SK-N-SH treated with all-trans-retinoic acid at 6 μM for 48 hours (cell line): ENCODE results near the gene GSTM3.

Experiments
- ATAC-seq: fragments of 200-7000 bp; cut with Tn5 transposase; 3 replicates; pipeline ENCODE4 v1.9.1; 2020; ENCODE audit warnings: mild to moderate bottlenecking, moderate library complexity
- BACH2 ChIP-seq: fragments of 250-450 bp; sonication (Bioruptor Pico); IDR thresholded peaks from 2 replicates; pipeline ENCODE4 v1.9.0; 2021; ENCODE audit warnings: mild to moderate bottlenecking, borderline replicate concordance
- CREB5 ChIP-seq: fragments of 250-450 bp; sonication (Bioruptor Pico); IDR thresholded peaks from 2 replicates; pipeline ENCODE4 v1.5.1; 2020; ENCODE audit warnings: low read depth, mild to moderate bottlenecking, moderate library complexity
- CSDC2 ChIP-seq: fragments of 250-450 bp; sonication (Bioruptor Pico); IDR thresholded peaks from 2 replicates; pipeline ENCODE4 v1.5.0; 2020; ENCODE audit warnings: mild to moderate bottlenecking, moderate library complexity
- CSRNP3 ChIP-seq: fragments of 250-450 bp; sonication (Bioruptor Pico); IDR thresholded peaks from 2 replicates; pipeline ENCODE4 v1.5.1; 2021; ENCODE audit warnings: mild to moderate bottlenecking, moderate library complexity
- ESRRG ChIP-seq: fragments of 250-450 bp; sonication (Bioruptor Pico); IDR thresholded peaks from 2 replicates; pipeline ENCODE4 v1.6.1; 2021; ENCODE audit warnings: mild to moderate bottlenecking
- GLIS3 ChIP-seq: fragments of 250-450 bp; sonication (Bioruptor Pico); IDR thresholded peaks from 2 replicates; pipeline ENCODE4 v1.5.0; 2020; ENCODE audit warnings: mild to moderate bottlenecking, moderate library complexity
- ISL1 ChIP-seq: fragments of 250-450 bp; sonication (Bioruptor Pico); IDR thresholded peaks from 2 replicates; pipeline ENCODE4 v2.1.2; 2022; ENCODE audit warnings: mild to moderate bottlenecking, moderate library complexity
- OSR1 ChIP-seq: fragments of 250-450 bp; sonication (Bioruptor Pico); IDR thresholded peaks from 2 replicates; pipeline ENCODE4 v1.8.0; 2022; ENCODE audit warnings: moderate library complexity, mild to moderate bottlenecking, inconsistent platforms
- PATZ1 ChIP-seq: fragments of 250-450 bp; sonication (Bioruptor Pico); IDR thresholded peaks from 2 replicates; pipeline ENCODE4 v1.8.0; 2020; ENCODE audit warnings: mild to moderate bottlenecking, moderate library complexity, borderline replicate concordance
- POU6F1 ChIP-seq: fragments of 250-450 bp; sonication (Bioruptor Pico); IDR thresholded peaks from 2 replicates; pipeline ENCODE4 v1.8.0; 2021; ENCODE audit warnings: low read depth, mild to moderate bottlenecking, moderate library complexity, borderline replicate concordance
- PPARA ChIP-seq: fragments of 250-450 bp; sonication (Bioruptor Pico); IDR thresholded peaks from 2 replicates; pipeline ENCODE4 v1.5.0; 2020; ENCODE audit warnings: mild to moderate bottlenecking, borderline replicate concordance
- RARB ChIP-seq: fragments of 250-450 bp; sonication (Bioruptor Pico); IDR thresholded peaks from 2 replicates; pipeline ENCODE4 v1.8.0; 2021; ENCODE audit warnings: mild to moderate bottlenecking, moderate library complexity
- SNAI2 ChIP-seq: fragments of 250-450 bp; sonication (Bioruptor Pico); IDR thresholded peaks from 2 replicates; pipeline ENCODE4 v1.5.0; 2020; ENCODE audit warnings: mild to moderate bottlenecking, moderate library complexity
- TCF4 ChIP-seq: fragments of 250-450 bp; sonication (Bioruptor Pico); IDR thresholded peaks from 2 replicates; pipeline ENCODE4 v1.8.0; 2021; ENCODE audit warnings: mild to moderate bottlenecking, moderate library complexity, borderline replicate concordance
- TOX ChIP-seq: fragments of 250-450 bp; sonication (Bioruptor Pico); IDR thresholded peaks from 2 replicates; pipeline ENCODE4 v1.8.0; 2021; ENCODE audit warnings: mild to moderate bottlenecking, moderate library complexity, borderline replicate concordance
- TSHZ2 ChIP-seq: fragments of 250-450 bp; sonication (Bioruptor Pico); IDR thresholded peaks from 2 replicates; pipeline ENCODE4 v1.5.0; 2020; ENCODE audit warnings: mild to moderate bottlenecking, moderate library complexity
- ZC3H10 ChIP-seq: fragments of 250-450 bp; sonication (Bioruptor Pico); IDR thresholded peaks from 2 replicates; pipeline ENCODE4 v1.5.1; 2021; ENCODE audit warnings: mild to moderate bottlenecking, moderate library complexity
- ZFP3 ChIP-seq: fragments of 250-450 bp; sonication (Bioruptor Pico); IDR thresholded peaks from 2 replicates; pipeline ENCODE4 v1.5.0; 2020; ENCODE audit warnings: mild to moderate bottlenecking, moderate library complexity
- ZFP30 ChIP-seq: fragments of 450-650 bp; formaldehyde crosslinking; IDR thresholded peaks from 2 replicates; pipeline ENCODE4 v1.5.0; 2022; ENCODE audit warnings: mild to moderate bottlenecking, moderate library complexity
- ZNF565 ChIP-seq: fragments of 450-650 bp; formaldehyde crosslinking; conservative IDR thresholded peaks from 2 replicates; pipeline ENCODE4 v1.5.0; 2020; ENCODE audit warnings: low read depth, mild to moderate bottlenecking, moderate library complexity
- ZNF70 ChIP-seq: fragments of 450-650 bp; formaldehyde crosslinking; IDR thresholded peaks from 2 replicates; pipeline ENCODE4 v1.5.0; 2020; ENCODE audit warnings: mild to moderate bottlenecking, moderate library complexity
- ZNF8 ChIP-seq: fragments of 450-650 bp; formaldehyde crosslinking; IDR thresholded peaks from 2 replicates; pipeline ENCODE4 v1.5.0; 2020; ENCODE audit warnings: mild to moderate bottlenecking, moderate library complexity

Gene GSTM3

GRCh38 chr1:109773900-109774485 lies 33.2 kb upstream of the GSTM3 start:
- TF ChIP-seq CREB5 (CRISPR knock-in tag) (no peak), TOX (no peak), BACH2 (no peak), ZC3H10 (no peak), ZFP3 (no peak), SNAI2 (CRISPR knock-in tag) (no peak), ZNF565 (no peak), CSRNP3 (CRISPR knock-in tag) (no peak), TCF4 (CRISPR knock-in tag) (no peak), ZNF70 (CRISPR knock-in tag) (no peak), CSDC2 (CRISPR knock-in tag) (no peak), GLIS3 (no peak), ZFP30 (CRISPR knock-in tag) (no peak), ISL1 (no peak)
- ATAC-seq: no peak

- peak; percentile 93 for ATAC-seq
Measured at GRCh38 chr1:109773203-109773899, 32.5 kb upstream of the GSTM3 start.

More at GRCh38 chr1:109773203-109773899, 32.5 kb upstream of the GSTM3 start:
- TF ChIP-seq TCF4 (CRISPR knock-in tag) (peak; percentile 54; the same call in 1 of the 2 replicates), OSR1 (CRISPR knock-in tag) (no peak), GLIS3 (no peak), RARB (CRISPR knock-in tag) (no peak), BACH2 (no peak), PPARA (CRISPR knock-in tag) (no peak), ZNF70 (CRISPR knock-in tag) (no peak), ZNF565 (no peak), ESRRG (CRISPR knock-in tag) (no peak), TSHZ2 (CRISPR knock-in tag) (peak; percentile 55; the same call in 1 of the 2 replicates), POU6F1 (CRISPR knock-in tag) (no peak), ZNF8 (CRISPR knock-in tag) (no peak), ZFP30 (CRISPR knock-in tag) (no peak), PATZ1 (CRISPR knock-in tag) (no peak), TOX (no peak), CSDC2 (CRISPR knock-in tag) (no peak), CREB5 (CRISPR knock-in tag) (no peak), ISL1 (no peak)
